ENCODE results near the gene NBPF26. TPM values are rescaled to one million over a fixed set of nuclear protein-coding genes. Genes with fewer than 3 reads are reported as not detected.
"Not testable (repeated sequence)": the region's sequence is repeated elsewhere in the genome, so short reads cannot be mapped to it uniquely, and the experiment has no call there.

The NBPF26 gene
- total RNA-seq, 1 donor from 2014 or later = 3.4 TPM

DNA sequence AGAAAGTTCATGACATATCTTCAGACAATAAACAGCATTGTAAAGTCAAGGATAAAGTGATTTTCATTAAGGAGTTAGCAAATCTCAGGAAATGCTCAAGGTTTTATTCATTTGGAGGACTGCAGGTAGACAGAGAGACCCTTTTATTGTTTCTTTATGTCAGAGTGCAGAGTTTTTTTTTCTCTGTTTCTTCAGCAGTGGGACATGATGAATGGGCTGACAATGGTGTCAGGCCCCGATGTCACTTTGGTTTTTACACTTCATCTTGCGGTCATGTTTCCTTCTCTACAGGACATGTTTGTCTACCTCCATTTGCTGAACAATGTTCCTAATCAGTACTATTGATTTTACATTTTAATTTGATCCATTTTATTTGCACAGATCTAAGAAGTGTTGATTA lies 134.4 kb downstream of the NBPF26 start:
- DNase-seq (ENCODE audit: low read depth in 2 of 2) = not testable (repeated sequence)

DNA sequence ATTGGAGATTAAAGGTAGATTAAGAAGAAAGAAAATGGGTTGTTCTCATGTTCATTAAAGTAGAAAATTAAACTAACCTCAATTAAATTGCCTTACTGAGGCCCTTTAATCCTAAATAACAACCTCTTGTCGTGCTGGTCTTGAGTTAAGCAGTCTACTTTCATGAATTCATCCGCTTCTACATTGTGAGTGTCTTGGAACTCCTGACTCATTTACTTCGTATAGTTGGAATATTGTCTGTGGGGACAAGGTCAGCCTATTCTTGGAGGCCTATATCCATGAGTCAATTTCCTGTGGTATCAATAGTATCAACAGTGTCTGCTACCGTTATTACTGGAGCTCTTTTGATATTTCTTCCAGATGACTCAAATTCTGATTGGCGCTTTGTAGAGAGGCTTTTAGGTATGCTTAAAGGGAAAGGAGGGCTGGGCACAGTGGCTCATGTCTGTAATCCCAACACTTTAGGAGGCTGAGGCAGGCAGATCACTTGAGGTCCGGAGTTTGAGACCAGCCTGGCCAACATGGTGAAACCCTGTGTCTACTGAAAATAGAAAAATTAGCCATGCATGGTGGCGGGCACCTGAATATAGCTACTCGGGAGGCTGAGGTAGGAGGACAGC lies 136.0 kb downstream of the NBPF26 start:
- peak in 1 of 2 donors; percentile 41 for DNase-seq (ENCODE audit: low read depth in 2 of 2)

DNA sequence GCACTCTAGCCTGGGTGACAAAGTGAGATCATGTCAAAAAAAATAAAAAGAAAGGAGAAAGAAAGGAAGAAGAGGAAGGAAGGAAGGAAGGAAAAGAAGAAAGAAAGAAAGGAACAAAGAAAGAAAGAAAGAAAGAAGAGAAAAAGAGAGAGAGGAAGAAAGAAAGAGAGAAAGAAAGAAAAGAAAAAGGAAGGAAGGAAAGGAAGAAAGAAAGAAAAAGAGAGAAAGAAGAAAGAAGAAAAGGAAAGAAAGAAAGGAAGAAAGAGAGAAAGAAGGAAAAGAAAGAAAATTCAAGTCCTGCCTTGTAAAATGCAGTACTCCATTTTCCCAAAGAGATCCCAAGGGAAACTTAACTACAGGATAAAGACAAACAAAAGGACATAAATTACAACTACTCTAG lies 154.5 kb downstream of the NBPF26 start:
- not testable (repeated sequence) for DNase-seq (ENCODE audit: low read depth in 2 of 2)

DNA sequence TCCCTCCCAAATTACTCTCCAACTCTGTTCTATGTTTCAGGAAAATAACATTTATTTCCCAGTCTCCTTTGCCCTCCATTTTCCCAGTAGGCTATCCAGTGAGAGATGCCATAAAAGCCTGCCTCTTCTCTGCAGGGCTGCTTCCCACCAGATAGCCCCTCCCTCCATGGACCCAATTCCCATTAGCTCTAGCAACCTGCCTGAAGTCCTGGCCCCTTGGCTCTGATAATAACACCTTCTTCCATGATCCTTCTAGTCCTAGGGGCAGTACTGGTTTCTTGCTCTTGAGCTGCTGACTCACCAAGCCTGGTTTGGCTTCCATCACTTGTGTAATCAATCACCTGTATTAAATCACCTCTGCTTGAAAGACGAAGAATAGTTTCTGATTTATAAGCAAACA lies 156.3 kb downstream of the NBPF26 start:
- DNase-seq (ENCODE audit: low read depth in 2 of 2) = not testable (repeated sequence)

DNA sequence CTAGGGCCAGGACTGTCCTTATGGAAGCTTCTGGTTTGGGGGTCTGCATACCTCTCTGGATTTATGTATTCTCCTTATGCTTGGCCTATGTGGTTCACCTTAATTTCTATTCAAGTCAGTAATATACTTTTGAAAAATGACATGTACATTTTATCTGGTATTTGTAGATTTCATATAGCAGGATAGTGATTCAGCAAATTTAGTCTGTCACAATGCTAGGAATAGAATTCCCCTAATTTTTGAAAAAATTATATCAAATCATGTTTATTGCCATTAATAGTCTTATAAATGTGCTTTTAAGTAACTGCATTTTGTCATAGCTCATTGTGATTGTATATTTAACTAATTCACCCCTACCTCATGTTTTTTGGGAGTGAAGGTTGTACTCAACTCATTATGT lies 158.2 kb downstream of the NBPF26 start:
- not testable (repeated sequence) for DNase-seq (ENCODE audit: low read depth in 2 of 2)

Other genes with a start within 250 kb of the NBPF26 start
- gene PPIAL4A, start 165.8 kb downstream of the NBPF26 start, total RNA-seq = not detected in 2 replicates